ENCODE data around the gene EVC. TPM values are rescaled to one million over a fixed set of nuclear protein-coding genes. Genes with fewer than 3 reads are reported as not detected.

Gene EVC
- total and polyA plus RNA-seq, 2 of the 8 experiments (the other 6 are each of a cell fraction or from before 2014, with no cell fraction given), result 2.6 to 9.8 TPM

DNA sequence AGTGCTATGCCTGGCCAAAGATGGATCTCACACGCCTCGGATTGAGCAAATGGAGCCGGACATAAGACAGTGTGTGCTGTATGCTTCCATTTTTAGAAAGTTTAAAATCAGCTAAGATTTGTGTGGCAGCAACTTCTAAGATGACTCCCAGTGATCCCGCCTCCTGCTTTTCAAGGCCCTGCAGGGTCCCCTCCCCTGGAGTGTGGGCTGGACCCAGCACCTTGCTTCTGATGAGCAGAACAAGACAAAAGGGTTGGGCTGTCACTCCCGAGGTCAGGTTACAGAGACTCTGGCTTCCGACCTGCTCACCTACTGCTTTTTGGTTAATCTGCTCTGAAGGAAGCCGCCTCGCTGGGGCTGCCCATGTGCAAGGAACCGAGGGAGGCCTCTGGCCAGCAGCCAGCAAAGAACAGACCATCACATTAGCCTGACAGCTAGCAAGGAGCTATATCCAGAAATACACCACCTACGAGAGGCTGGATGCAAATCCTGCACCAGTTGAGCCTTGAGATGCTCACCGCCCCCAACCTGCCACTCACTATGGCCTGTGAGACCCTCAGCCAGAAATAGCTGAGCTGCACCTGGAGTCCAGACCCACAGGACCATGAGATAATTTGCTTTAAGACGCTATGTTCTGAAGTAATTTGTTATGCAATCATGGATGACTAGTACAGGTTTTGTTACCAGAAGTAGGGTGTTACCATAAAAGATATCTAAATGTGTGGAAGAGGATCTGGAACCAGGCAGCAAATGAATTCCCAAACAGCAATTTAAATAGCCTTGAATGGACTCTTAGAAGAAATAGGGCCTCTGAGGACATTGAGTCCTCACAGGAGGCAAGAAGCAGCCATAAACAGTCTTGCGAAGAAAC is 134.3 kb downstream of the EVC start:
- Histone ChIP-seq H2AK5ac (ENCODE audit: low read depth, low read length) (no peak overlapping the region), H2AFZ (ENCODE audit: low read length) (no peak overlapping the region), H4K91ac (replicated peaks; ENCODE audit: insufficient read length, low read length) (no peak overlapping the region), H2BK20ac (ENCODE audit: low read length) (no peak overlapping the region), H3K14ac (ENCODE audit: insufficient read length) (no peak overlapping the region), H3K4me1 (replicated peaks in 1 of 4; ENCODE audit: control insufficient read depth in 3 of 4, insufficient read depth in 4 of 4, low read length in 3 of 4) (no peaks in the 10 kb centered on the region), H3K4ac (replicated peaks; ENCODE audit: insufficient read length, low read depth, low read length) (no peak overlapping the region), H3K27me3 (replicated peaks in 1 of 4; ENCODE audit: control insufficient read depth in 3 of 4, extremely low read depth in 1 of 4, insufficient read depth in 3 of 4, low read length in 3 of 4) (no peaks in the 10 kb centered on the region), H3K79me1 (ENCODE audit: low read depth, low read length) (no peaks in the 10 kb centered on the region; the same call in 1 of the 2 replicates), H3K56ac (replicated peaks; ENCODE audit: insufficient read length, low read depth, low read length) (no peak overlapping the region), H3K9me3 (ENCODE audit: insufficient read depth in 2 of 2, low read depth in 1 of 2, low read length in 1 of 2) (no peaks in the 10 kb centered on the region), H4K8ac (ENCODE audit: extremely low read depth, insufficient read depth, low read length) (no peak overlapping the region; the same call in 1 of the 2 replicates), H2BK15ac (ENCODE audit: low read length) (no peak overlapping the region), H2BK12ac (ENCODE audit: low read depth, low read length) (no peak overlapping the region), H3K4me2 (ENCODE audit: insufficient read depth in 1 of 2, low read depth in 2 of 2, low read length in 2 of 2) (no peak overlapping the region), H3K18ac (ENCODE audit: extremely low read depth, low read length) (no peak overlapping the region), H2BK120ac (replicated peaks; ENCODE audit: low read depth, low read length) (no peak overlapping the region), H3K36me3 (ENCODE audit: control insufficient read depth in 2 of 4, insufficient read depth in 4 of 4, low read length in 3 of 4) (peaks cover 12 to 64% (median 48%) of the 10 kb centered on the region in 4 experiments; a peak in 7 of 8 replicates), H3K9ac (replicated peaks in 1 of 4; ENCODE audit: extremely low read depth in 1 of 4, low read depth in 3 of 4, low read length in 3 of 4) (no peak overlapping the region), H2BK5ac (ENCODE audit: low read depth, low read length) (no peak overlapping the region), H3K23ac (ENCODE audit: insufficient read length) (no peak overlapping the region), H3K4me3 (ENCODE audit: extremely low read depth in 1 of 4, insufficient read depth in 2 of 4, low read depth in 3 of 4, low read length in 4 of 4) (no peak overlapping the region), H3K79me2 (ENCODE audit: control insufficient read depth in 1 of 2, insufficient read depth in 2 of 2, low read length in 2 of 2) (no peaks in the 10 kb centered on the region), H3K27ac (ENCODE audit: low read depth, low read length) (no peak overlapping the region), H4K5ac (ENCODE audit: insufficient read length, low read depth, low read length) (no peak overlapping the region), H4K20me1 (replicated peaks in 1 of 2; ENCODE audit: control insufficient read depth in 1 of 2, insufficient read depth in 2 of 2, low read length in 2 of 2) (peaks cover 0 to 7% of the 10 kb centered on the region in 2 experiments), H3K23me2 (ENCODE audit: low read depth, low read length) (peaks cover 2% of the 10 kb centered on the region; the same call in 1 of the 2 replicates)
- WGBS, 2 experiments (ENCODE audit: extremely low coverage in 1 of 2, insufficient coverage in 1 of 2, insufficient read length in 1 of 2, insufficient replicate concordance in 2 of 2, low coverage in 1 of 2, low lambda C conversion rate in 2 of 2, missing lambda C conversion rate in 1 of 2), result 88% methylated on average over 13 of the region's 13 CpGs; no CpG with 5 or more reads in 1 of the 2 experiments
- no peak for FAIRE-seq
- ChIA-PET CTCF (ENCODE audit: partially characterized antibody) (interaction anchor here (1.4 to 2.4 kb wide), 6 partner anchors 11 to 135 kb away, joined by 3 to 9 read pairs (median 3); no protein-coding TSS in a partner anchor), POLR2A (ENCODE audit: partially characterized antibody) (no interaction called here)
- DNase-seq (ENCODE audit: low read depth in 1 of 2, low spot score in 2 of 2), result no peak
- TF ChIP-seq TAF7 (optimal IDR thresholded peaks at IDR 0.05; ENCODE audit: borderline replicate concordance, low read depth, low read length) (no peak), RXRA (IDR thresholded peaks at IDR 0.05; ENCODE audit: insufficient read depth, low read depth, low read length) (no peak), SUZ12 (IDR thresholded peaks at IDR 0.05; ENCODE audit: low read length) (no peak), EGR1 (IDR thresholded peaks at IDR 0.05; ENCODE audit: borderline replicate concordance, low read depth, low read length) (no peak), POLR2A (IDR thresholded peaks at IDR 0.05; ENCODE audit: control extremely low read depth in 1 of 2, low read depth in 2 of 2, low read length in 2 of 2) (no peak), NANOG (IDR thresholded peaks at IDR 0.05; ENCODE audit: insufficient read depth, low read depth, low read length, poor library complexity, severe bottlenecking) (no peak), CHD2 (IDR thresholded peaks at IDR 0.05; ENCODE audit: low read length) (no peak), MAFK (IDR thresholded peaks at IDR 0.05; ENCODE audit: low read depth, low read length) (no peak)
- TF ChIP-seq, protein P1, sequence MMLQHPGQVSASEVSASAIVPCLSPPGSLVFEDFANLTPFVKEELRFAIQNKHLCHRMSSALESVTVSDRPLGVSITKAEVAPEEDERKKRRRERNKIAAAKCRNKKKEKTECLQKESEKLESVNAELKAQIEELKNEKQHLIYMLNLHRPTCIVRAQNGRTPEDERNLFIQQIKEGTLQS (IDR thresholded peaks at IDR 0.05; ENCODE audit: insufficient read depth, low read depth, low read length), result no peak
- TF ChIP-seq, protein P2, sequence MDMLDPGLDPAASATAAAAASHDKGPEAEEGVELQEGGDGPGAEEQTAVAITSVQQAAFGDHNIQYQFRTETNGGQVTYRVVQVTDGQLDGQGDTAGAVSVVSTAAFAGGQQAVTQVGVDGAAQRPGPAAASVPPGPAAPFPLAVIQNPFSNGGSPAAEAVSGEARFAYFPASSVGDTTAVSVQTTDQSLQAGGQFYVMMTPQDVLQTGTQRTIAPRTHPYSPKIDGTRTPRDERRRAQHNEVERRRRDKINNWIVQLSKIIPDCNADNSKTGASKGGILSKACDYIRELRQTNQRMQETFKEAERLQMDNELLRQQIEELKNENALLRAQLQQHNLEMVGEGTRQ (IDR thresholded peaks at IDR 0.05; ENCODE audit: low read length), result no peak

Data from H1 (cell line).